OCI-LY7 (cell line): ENCODE measurements around the gene ABCA7.

ENCODE experiments used
- CTCF ChIP-seq: fragments of 200-600 bp; sonication (generic); conservative IDR thresholded peaks from 2 replicates; pipeline ENCODE4 v1.5.1; 2014; ENCODE audit warnings: mild to moderate bottlenecking, antibody characterized with exemption, low read length, moderate library complexity, mixed read lengths
- EZH2phosphoT487 ChIP-seq: fragments of 200-600 bp; sonication (generic); IDR thresholded peaks from 2 replicates; pipeline ENCODE4 v1.6.1; 2018; ENCODE audit warnings: low read depth, borderline replicate concordance, mild to moderate bottlenecking, mixed run types, antibody characterized with exemption, low read length, moderate library complexity, mixed read lengths

GRCh38 chr19:1072371-1073015 lies 32.6 kb downstream of the ABCA7 start:
- TF ChIP-seq CTCF (no peak), EZH2phosphoT487 (no peak)
